Right ventricle myocardium inferior (tissue), 1 donor: Measurements from ENCODE around the gene LIN7B. TPM values are rescaled to one million over a fixed set of nuclear protein-coding genes. Genes with fewer than 3 reads are reported as not detected.

ENCODE experiments used
- ATAC-seq: fragments of 200-7000 bp; cut with Tn5 transposase; one replicate; pipeline ENCODE4 v1.9.1; 2020; ENCODE audit warnings: mild to moderate bottlenecking, moderate library complexity
- DNase-seq: peaks from one replicate; pipeline ENCODE4 v3.0.0; 2021; ENCODE audit errors: missing footprints
- intact Hi-C: fragments of 100-400 bp; cut with DNase I; formaldehyde crosslinking; loops from one replicate; pipeline ENCODE4 v1.11.0; 2022
- total RNA-seq: library from RNA; stranded (reverse); fragmentation: NEBNext Ultra II Directional; extraction: Animal tissue kit (Norgen Biotek cat#: 25700); gene quantifications from one replicate; pipeline ENCODE4 v1.2.1, GENCODE V29; 2021
- donor health status: DM: no; HTN: yes; CAD: no; lungs with severe emphysema.

The LIN7B gene
- total RNA-seq, 1 donor from 2014 or later = 21.1 TPM

GRCh38 chr19:49152119-49152550 lies 38.0 kb downstream of the LIN7B start:
- DNase-seq (no peak), ATAC-seq (no peak)
- intact Hi-C loops = no loop called here

GRCh38 chr19:49153167-49153809 lies 39.1 kb downstream of the LIN7B start:
- intact Hi-C loops = no loop called here
- ATAC-seq (no peak), DNase-seq (no peak)

GRCh38 chr19:49154279-49154678 lies 40.1 kb downstream of the LIN7B start:
- ATAC-seq (no peak), DNase-seq (no peak)
- intact Hi-C loops = no loop called here

GRCh38 chr19:49155005-49155819 lies 41.0 kb downstream of the LIN7B start, which contains the start of gene HRC:
Gene HRC, minus strand, starts transcription at chr19:49155396. Its CDS starts 159 bp downstream, at chr19:49155237.
- peak; percentile 70 for ATAC-seq
- intact Hi-C loops = no loop called here
- peak; percentile 83 for DNase-seq

GRCh38 chr19:49155820-49156346 lies 41.7 kb downstream of the LIN7B start:
- intact Hi-C loops = no loop called here
- DNase-seq = peak; percentile 75
- ATAC-seq = peak; percentile 67

GRCh38 chr19:49157445-49158224 lies 43.5 kb downstream of the LIN7B start, which contains the start of gene TRPM4:
Gene TRPM4, plus strand, starts transcription at chr19:49157792. Its CDS starts 75 bp downstream, at chr19:49157867.
- intact Hi-C loops = no loop called here
- ATAC-seq = peak; percentile 86
- DNase-seq = peak; percentile 96

- ATAC-seq (no peak), DNase-seq (no peak)
- intact Hi-C loops = no loop called here
Observed at GRCh38 chr19:49160450-49161189, 46.5 kb downstream of the LIN7B start.

GRCh38 chr19:49161987-49162386 lies 47.8 kb downstream of the LIN7B start:
- no peak for ATAC-seq
- intact Hi-C loops = no loop called here
- no peak for DNase-seq

GRCh38 chr19:49165111-49165750 lies 51.1 kb downstream of the LIN7B start:
- intact Hi-C loops = no loop called here
- peak; percentile 66 for DNase-seq

GRCh38 chr19:49165865-49166301 lies 51.7 kb downstream of the LIN7B start:
- intact Hi-C loops = no loop called here
- ATAC-seq = peak; percentile 33

More at GRCh38 chr19:49165111-49165750, 51.1 kb downstream of the LIN7B start:
- ATAC-seq = peak; percentile 89

GRCh38 chr19:49167857-49168409 lies 53.8 kb downstream of the LIN7B start:
- intact Hi-C loops = no loop called here

More at GRCh38 chr19:49165865-49166301, 51.7 kb downstream of the LIN7B start:
- DNase-seq = peak; percentile 55

More at GRCh38 chr19:49167857-49168409, 53.8 kb downstream of the LIN7B start:
- ATAC-seq = no peak
- DNase-seq = no peak

Other genes with a start within 250 kb of the LIN7B start
- 23.8 TPM for gene PLEKHA4, start 245.8 kb upstream of the LIN7B start, total RNA-seq
- gene PPP1R15A, start 241.9 kb upstream of the LIN7B start, total RNA-seq = 64.8 TPM
- gene TULP2, start 215.6 kb upstream of the LIN7B start, total RNA-seq = not detected
- 246 TPM for gene NUCB1, start 214.1 kb upstream of the LIN7B start, total RNA-seq
- gene DHDH, start 180.7 kb upstream of the LIN7B start, total RNA-seq = not detected
- 22.4 TPM for gene BAX, start 159.5 kb upstream of the LIN7B start, total RNA-seq
- 1,007 TPM for gene FTL, start 149.1 kb upstream of the LIN7B start, total RNA-seq
- 99.1 TPM for gene GYS1, start 121.1 kb upstream of the LIN7B start, total RNA-seq
- 46.8 TPM for gene RUVBL2, start 120.5 kb upstream of the LIN7B start, total RNA-seq
- not detected for gene LHB, start 97.3 kb upstream of the LIN7B start, total RNA-seq
- gene CGB3, start 90.0 kb upstream of the LIN7B start, total RNA-seq = not detected
- not detected for gene CGB2, start 82.5 kb upstream of the LIN7B start, total RNA-seq
- not detected for gene CGB1, start 77.5 kb upstream of the LIN7B start, total RNA-seq
- not detected for gene CGB5, start 70.5 kb upstream of the LIN7B start, total RNA-seq
- not detected for gene CGB8, start 65.3 kb upstream of the LIN7B start, total RNA-seq
- gene CGB7, start 56.6 kb upstream of the LIN7B start, total RNA-seq = not detected
- gene NTF4, start 49.6 kb upstream of the LIN7B start, total RNA-seq = not detected
- gene KCNA7, start 41.7 kb upstream of the LIN7B start, total RNA-seq = 0.81 TPM
- 110 TPM for gene SNRNP70, start 28.9 kb upstream of the LIN7B start, total RNA-seq
- 1.8 TPM for gene C19orf73, start 4.8 kb downstream of the LIN7B start, total RNA-seq
- 4.1 TPM for gene PPFIA3, start 5.2 kb downstream of the LIN7B start, total RNA-seq
- gene HRC, start 41.0 kb downstream of the LIN7B start, total RNA-seq = 843 TPM
- gene TRPM4, start 43.4 kb downstream of the LIN7B start, total RNA-seq = 28.5 TPM
- 0.92 TPM for gene SLC6A16, start 210.8 kb downstream of the LIN7B start, total RNA-seq
- 9.1 TPM for gene CD37, start 221.0 kb downstream of the LIN7B start, total RNA-seq
- 63.6 TPM for gene TEAD2, start 248.0 kb downstream of the LIN7B start, total RNA-seq
- gene DKKL1, start 249.5 kb downstream of the LIN7B start, total RNA-seq = not detected